CD4-positive, alpha-beta T cell (primary cell): Measurements from ENCODE around the gene PRKAG1. TPM values are rescaled to one million over a fixed set of nuclear protein-coding genes. Genes with fewer than 3 reads are reported as not detected.

ENCODE experiments used
- ATAC-seq: fragments of 200-7000 bp; cut with Tn5 transposase; one replicate; pipeline ENCODE4 v1.10.0; 2022; ENCODE audit warnings: mild to moderate bottlenecking; ENCODE audit not compliant: poor library complexity
- CTCF ChIA-PET: fragments of 350-600 bp; sonication (Branson Sonifier 250); formaldehyde crosslinking; loops from one replicate; lab custom pipeline; 2021; ENCODE audit warnings: antibody characterized with exemption, inconsistent platforms; lab: Charles Lee
- POLR2A ChIA-PET: fragments of 350-600 bp; sonication (Branson Sonifier 250); formaldehyde crosslinking; loops from one replicate; lab custom pipeline; 2021; ENCODE audit warnings: antibody characterized with exemption, inconsistent platforms; lab: Charles Lee
- DNase-seq, 14 experiments: peaks; one replicate each; pipeline ENCODE4 v3.0.0-alpha.2; 2013 to 2020; ENCODE audit warnings: mixed read lengths in 2 of 14
- H3K27ac ChIP-seq, 2 donors: one replicate each; pipeline versions ENCODE4 v1.5.1 to v1.7.0; 2013; ENCODE audit warnings: low read length in 2 of 2, low read depth in 1 of 2, mild to moderate bottlenecking in 1 of 2
- H3K27me3 ChIP-seq, 2 experiments: 1 replicate in 1 of 2; 2 replicates in 1 of 2; pipeline versions ENCODE4 v1.6.1 to v1.7.0; 2013; ENCODE audit warnings: low read length in 2 of 2, control low read depth in 1 of 2, mild to moderate bottlenecking in 1 of 2, moderate library complexity in 1 of 2; ENCODE audit not compliant: insufficient read depth in 2 of 2, control insufficient read depth in 1 of 2
- H3K36me3 ChIP-seq: one replicate; pipeline ENCODE4 v1.6.1; 2013; ENCODE audit warnings: low read length, control low read depth; ENCODE audit not compliant: insufficient read depth
- H3K4me1 ChIP-seq: one replicate; pipeline ENCODE4 v1.6.1; 2013; ENCODE audit warnings: low read length, control low read depth; ENCODE audit not compliant: insufficient read depth
- H3K4me3 ChIP-seq: one replicate; pipeline ENCODE4 v1.5.1; 2013; ENCODE audit warnings: mild to moderate bottlenecking, low read length, moderate library complexity
- H3K9me3 ChIP-seq, 2 experiments: 1 replicate in 1 of 2; 2 replicates in 1 of 2; pipeline versions ENCODE4 v1.6.1 to v1.7.0; 2013; ENCODE audit warnings: low read length in 2 of 2, mild to moderate bottlenecking in 2 of 2, control low read depth in 1 of 2, moderate library complexity in 1 of 2; ENCODE audit not compliant: control insufficient read depth in 1 of 2, insufficient read depth in 1 of 2
- H3K27ac Mint-ChIP-seq: one replicate; pipeline ENCODE4 v1.8.0; 2020; ENCODE audit warnings: mixed read lengths
- H3K27me3 Mint-ChIP-seq: one replicate; pipeline ENCODE4 v1.8.0; 2021; ENCODE audit warnings: mixed read lengths
- H3K36me3 Mint-ChIP-seq: one replicate; pipeline ENCODE4 v1.8.0; 2021; ENCODE audit warnings: low read depth, mixed read lengths
- H3K4me1 Mint-ChIP-seq: one replicate; pipeline ENCODE4 v1.8.0; 2021; ENCODE audit warnings: low read depth, mixed read lengths
- H3K4me3 Mint-ChIP-seq: one replicate; pipeline ENCODE4 v1.8.0; 2020; ENCODE audit warnings: mild to moderate bottlenecking, mixed read lengths
- H3K9me3 Mint-ChIP-seq: one replicate; pipeline ENCODE4 v1.8.0; 2020; ENCODE audit warnings: mixed read lengths
- intact Hi-C, 2 experiments: fragments of 100-400 bp; cut with DNase I in 1 of 2; cut with micrococcal nuclease in 1 of 2; formaldehyde crosslinking; loops; one replicate each; pipeline versions ENCODE4 v1.15.1 to v1.9.0; 2023 to 2025; cut with DNase I, micrococcal nuclease
- total RNA-seq, 174 experiments: library from RNA in 2 of 174; stranded (reverse) in 2 of 174; gene quantifications; one replicate each; pipeline ENCODE4 v1.2.3 and lab custom pipeline; 2021 to 2026
- TF ChIP-seq, protein P1 (sequence below): fragments of 200-600 bp; IDR thresholded peaks from one replicate; pipeline ENCODE4 v1.8.0; 2022; ENCODE audit warnings: antibody characterized with exemption, mild to moderate bottlenecking

Gene PRKAG1
- total RNA-seq, 2 experiments from 2014 or later, result 34.6 to 38.2 TPM

DNA sequence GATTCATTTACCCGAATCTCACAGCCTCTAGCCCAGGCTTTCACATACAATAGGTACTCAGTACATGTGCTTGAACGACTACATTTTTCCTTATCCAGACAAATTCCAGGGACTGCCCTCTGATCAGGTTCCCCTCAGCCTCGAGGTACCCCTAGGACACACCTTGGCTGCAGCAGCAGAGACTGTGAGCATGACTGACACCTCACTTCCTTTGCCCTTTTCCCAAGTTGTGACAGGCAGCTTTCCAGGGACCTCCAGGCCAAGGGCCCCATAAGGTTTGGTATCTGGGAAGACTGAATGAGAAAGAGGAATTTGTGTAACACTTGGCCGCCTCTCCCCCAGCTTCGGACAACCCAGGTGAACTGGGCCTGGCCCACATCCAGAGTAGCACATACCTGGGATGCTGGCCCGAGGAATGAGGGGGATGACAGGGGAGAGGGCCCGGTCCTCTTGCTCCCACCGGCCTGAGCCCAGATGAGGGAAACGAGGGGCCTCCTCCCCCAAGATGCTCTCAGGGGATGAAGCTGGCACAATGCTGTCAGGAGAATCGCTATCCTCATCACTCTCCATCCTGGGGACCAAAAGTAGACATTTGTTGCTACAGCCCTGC lies 10.2 kb upstream of the PRKAG1 start:
- CTCF ChIA-PET, result interaction anchor here (0.8 kb wide), 1 partner anchor 9 kb away, joined by 3 read pairs; no protein-coding TSS in a partner anchor
- Mint-ChIP-seq H3K36me3 (peaks cover 76% of the 10 kb centered on the region), H3K27me3 (no peaks in the 10 kb centered on the region), H3K9me3 (no peaks in the 10 kb centered on the region), H3K4me1 (no peaks in the 10 kb centered on the region), H3K27ac (no peak overlapping the region), H3K4me3 (no peak overlapping the region)
- Histone ChIP-seq H3K9me3 (no peaks in the 10 kb centered on the region), H3K36me3 (peaks cover 91% of the 10 kb centered on the region), H3K4me3 (no peak overlapping the region), H3K27me3 (no peaks in the 10 kb centered on the region), H3K4me1 (no peaks in the 10 kb centered on the region), H3K27ac (no peak overlapping the region)
- POLR2A ChIA-PET, result interaction anchor here (1.3 kb wide), 1 partner anchor 9 kb away, joined by 3 read pairs; no protein-coding TSS in a partner anchor
- no peak for DNase-seq
- intact Hi-C loops, result no loop called here
- no peak for ATAC-seq
- TF ChIP-seq, protein P1, sequence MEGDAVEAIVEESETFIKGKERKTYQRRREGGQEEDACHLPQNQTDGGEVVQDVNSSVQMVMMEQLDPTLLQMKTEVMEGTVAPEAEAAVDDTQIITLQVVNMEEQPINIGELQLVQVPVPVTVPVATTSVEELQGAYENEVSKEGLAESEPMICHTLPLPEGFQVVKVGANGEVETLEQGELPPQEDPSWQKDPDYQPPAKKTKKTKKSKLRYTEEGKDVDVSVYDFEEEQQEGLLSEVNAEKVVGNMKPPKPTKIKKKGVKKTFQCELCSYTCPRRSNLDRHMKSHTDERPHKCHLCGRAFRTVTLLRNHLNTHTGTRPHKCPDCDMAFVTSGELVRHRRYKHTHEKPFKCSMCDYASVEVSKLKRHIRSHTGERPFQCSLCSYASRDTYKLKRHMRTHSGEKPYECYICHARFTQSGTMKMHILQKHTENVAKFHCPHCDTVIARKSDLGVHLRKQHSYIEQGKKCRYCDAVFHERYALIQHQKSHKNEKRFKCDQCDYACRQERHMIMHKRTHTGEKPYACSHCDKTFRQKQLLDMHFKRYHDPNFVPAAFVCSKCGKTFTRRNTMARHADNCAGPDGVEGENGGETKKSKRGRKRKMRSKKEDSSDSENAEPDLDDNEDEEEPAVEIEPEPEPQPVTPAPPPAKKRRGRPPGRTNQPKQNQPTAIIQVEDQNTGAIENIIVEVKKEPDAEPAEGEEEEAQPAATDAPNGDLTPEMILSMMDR, result no peak

DNA sequence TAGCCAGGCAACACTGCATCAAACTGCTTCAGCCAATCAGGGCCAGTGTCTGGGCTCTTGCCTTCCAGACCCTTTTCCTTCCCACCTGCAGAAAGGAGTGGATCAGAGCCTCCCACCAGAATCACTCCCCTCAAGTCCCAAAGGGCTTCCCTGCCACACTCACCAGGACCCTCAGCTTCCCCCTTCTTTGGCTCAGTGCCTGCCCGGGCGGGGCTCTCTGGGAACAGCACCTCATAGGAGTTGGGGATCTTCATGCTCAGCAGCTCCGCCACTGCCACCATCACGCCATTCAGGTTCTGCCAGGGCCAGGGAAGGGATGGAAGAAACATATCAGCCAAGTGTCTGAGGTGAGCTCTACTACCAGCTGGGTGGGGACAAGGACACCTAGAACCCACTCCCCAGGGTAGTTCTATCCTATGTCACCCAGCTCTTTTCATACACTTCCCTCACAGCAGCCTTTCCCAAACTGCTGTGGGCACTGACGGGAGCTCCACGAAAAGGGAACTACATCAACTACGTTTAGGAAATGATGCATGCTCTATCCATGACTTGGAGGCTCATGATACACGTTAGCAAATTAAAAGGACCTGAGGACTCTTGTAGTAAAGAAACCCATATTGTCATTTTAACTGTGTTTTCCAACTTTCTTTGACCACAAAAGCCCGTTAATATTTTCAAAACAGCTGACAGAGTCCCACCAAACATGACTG lies 9.4 kb upstream of the PRKAG1 start:
- Mint-ChIP-seq H3K9me3 (no peaks in the 10 kb centered on the region), H3K4me3 (no peak overlapping the region), H3K36me3 (peaks cover 80% of the 10 kb centered on the region), H3K27me3 (no peaks in the 10 kb centered on the region), H3K4me1 (no peaks in the 10 kb centered on the region), H3K27ac (no peak overlapping the region)
- H3K27ac ChIP-seq, result peak overlapping the region in 1 of 2 donors; percentile 23
- DNase-seq, result peak in 1 of 14 experiments; percentile 20
- ChIA-PET CTCF (no interaction called here), POLR2A (interaction anchor here (1.3 kb wide), 1 partner anchor 8 kb away, joined by 3 read pairs; no protein-coding TSS in a partner anchor)
- no peaks in the 10 kb centered on the region for H3K27me3 ChIP-seq
- H3K4me3 ChIP-seq, result no peak overlapping the region
- H3K36me3 ChIP-seq, result peaks cover 92% of the 10 kb centered on the region
- H3K9me3 ChIP-seq, result no peaks in the 10 kb centered on the region
- ATAC-seq, result no peak
- TF ChIP-seq, protein P1, result no peak
- no peaks in the 10 kb centered on the region for H3K4me1 ChIP-seq
- intact Hi-C loops, result no loop called here

DNA sequence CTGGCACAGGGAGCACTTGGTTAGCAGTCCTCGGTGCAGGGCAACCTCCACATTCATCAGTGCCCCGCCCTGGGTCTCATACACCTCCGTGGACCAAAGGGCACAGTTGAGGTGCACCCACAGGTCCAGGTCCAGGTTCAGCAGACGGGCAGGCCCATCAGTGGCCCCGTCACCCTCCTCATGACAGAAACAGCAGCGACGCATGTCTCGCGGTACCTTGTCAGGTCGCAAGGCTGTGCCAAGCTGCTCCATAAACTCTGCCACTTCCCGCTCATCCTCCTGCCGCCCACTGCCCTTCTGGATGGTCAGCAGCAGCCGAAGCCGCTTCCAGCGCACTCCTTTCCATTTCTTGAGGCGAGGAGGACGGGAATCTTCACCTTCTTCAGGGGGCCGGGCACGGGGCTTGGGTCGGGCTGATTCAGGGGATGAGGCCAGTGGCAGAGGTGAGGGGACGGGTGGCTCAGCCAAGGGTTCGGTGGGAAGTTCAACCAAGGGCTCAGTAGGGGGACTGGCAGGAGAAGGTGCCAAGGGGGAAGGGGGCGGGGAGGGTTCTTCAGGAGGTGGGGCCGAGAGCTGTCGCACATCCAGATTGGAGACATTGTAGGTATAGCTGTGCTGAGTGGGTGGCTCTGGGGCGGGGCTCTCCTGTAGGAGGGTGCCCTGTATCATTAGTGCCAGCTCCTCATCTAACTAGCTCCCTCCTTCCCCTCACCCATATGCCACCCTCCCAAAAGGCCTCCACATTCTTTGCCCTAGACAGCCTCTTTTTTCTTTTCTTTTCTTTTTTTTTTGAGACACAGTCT lies 8.3 kb upstream of the PRKAG1 start:
- H3K4me3 ChIP-seq, result no peak overlapping the region
- H3K36me3 Mint-ChIP-seq, result peaks cover 84% of the 10 kb centered on the region
- TF ChIP-seq, protein P1, result no peak
- intact Hi-C loops, result no loop called here
- POLR2A ChIA-PET, result no interaction called here
- no peak overlapping the region for H3K4me3 Mint-ChIP-seq
- CTCF ChIA-PET, result interaction anchor here (1.1 kb wide), 1 partner anchor 30 kb away, joined by 3 read pairs; no protein-coding TSS in a partner anchor
- H3K4me1 Mint-ChIP-seq, result no peaks in the 10 kb centered on the region
- no peak for ATAC-seq
- H3K9me3 Mint-ChIP-seq, result no peaks in the 10 kb centered on the region
- no peaks in the 10 kb centered on the region for H3K9me3 ChIP-seq
- H3K36me3 ChIP-seq, result peaks cover 92% of the 10 kb centered on the region
- no peaks in the 10 kb centered on the region for H3K27me3 ChIP-seq
- no peaks in the 10 kb centered on the region for H3K4me1 ChIP-seq
- no peaks in the 10 kb centered on the region for H3K27me3 Mint-ChIP-seq
- no peak overlapping the region for H3K27ac ChIP-seq
- H3K27ac Mint-ChIP-seq, result no peak overlapping the region
- no peak for DNase-seq
